Left forelimb (tissue), 1 donor: Measurements from ENCODE around the gene RSBN1.
"Not testable (repeated sequence)": the region's sequence is repeated elsewhere in the genome, so short reads cannot be mapped to it uniquely, and the experiment has no call there.

Experiments
- DNase-seq: peaks from one replicate; pipeline ENCODE4 v3.0.0-alpha.2; 2018; ENCODE audit warnings: low spot score

The RSBN1 gene

GRCh38 chr1:113780374-113781146, 31.7 kb downstream of the RSBN1 start:
- DNase-seq = no peak

- no peak for DNase-seq
Measured at GRCh38 chr1:113779542-113779941, 32.7 kb downstream of the RSBN1 start.

GRCh38 chr1:113777561-113777960, 34.7 kb downstream of the RSBN1 start:
- DNase-seq = no peak

- no peak for DNase-seq
Measured at GRCh38 chr1:113770031-113770430, 42.2 kb downstream of the RSBN1 start.

- no peak for DNase-seq
Measured at GRCh38 chr1:113769601-113769970, 42.7 kb downstream of the RSBN1 start.

GRCh38 chr1:113768916-113769600, 43.2 kb downstream of the RSBN1 start:
- no peak for DNase-seq

- no peak for DNase-seq
Measured at GRCh38 chr1:113765306-113766230, 46.7 kb downstream of the RSBN1 start.

GRCh38 chr1:113763661-113764060, 48.6 kb downstream of the RSBN1 start:
- no peak for DNase-seq

- DNase-seq = no peak
Measured at GRCh38 chr1:113761937-113762336, 50.3 kb downstream of the RSBN1 start.

GRCh38 chr1:113760102-113761080, 51.9 kb downstream of the RSBN1 start:
- DNase-seq = no peak

- DNase-seq = peak; percentile 85
Measured at GRCh38 chr1:113759333-113760101, 52.8 kb downstream of the RSBN1 start, which contains the start of gene PHTF1. Gene PHTF1, minus strand, starts transcription at chr1:113759486. Its CDS starts 783 bp downstream, at chr1:113758703.

- peak; percentile 81 for DNase-seq
Measured at GRCh38 chr1:113758631-113759332, 53.5 kb downstream of the RSBN1 start.

GRCh38 chr1:113756461-113756860, 55.8 kb downstream of the RSBN1 start:
- DNase-seq = no peak

GRCh38 chr1:113753333-113753732, 58.9 kb downstream of the RSBN1 start:
- not testable (repeated sequence) for DNase-seq

- no peak for DNase-seq
Measured at GRCh38 chr1:113751516-113751915, 60.8 kb downstream of the RSBN1 start.

- DNase-seq = no peak
Measured at GRCh38 chr1:113751114-113751513, 61.2 kb downstream of the RSBN1 start.

GRCh38 chr1:113749402-113749801, 62.9 kb downstream of the RSBN1 start:
- no peak for DNase-seq

GRCh38 chr1:113747376-113747775, 64.9 kb downstream of the RSBN1 start:
- DNase-seq = no peak

GRCh38 chr1:113745425-113745824, 66.9 kb downstream of the RSBN1 start:
- DNase-seq = no peak

GRCh38 chr1:113744114-113744513, 68.2 kb downstream of the RSBN1 start:
- no peak for DNase-seq
